Ovary (tissue), 3 donors: ENCODE measurements around the gene MRTFA.

Source experiments
- EP300 ChIP-seq: sonication (generic); formaldehyde crosslinking; IDR thresholded peaks from one replicate; pipeline ENCODE4 v1.6.1; 2017; ENCODE audit warnings: antibody characterized with exemption
- POLR2A ChIP-seq: fragments of 450-650 bp; IDR thresholded peaks from one replicate; pipeline ENCODE4 v1.6.1; 2017; ENCODE audit warnings: antibody characterized with exemption, mild to moderate bottlenecking, moderate library complexity
- TF ChIP-seq, protein P1 (sequence below), 3 donors: fragments of 450-650 bp in 2 of 3; fragments of 200-600 bp in 1 of 3; IDR thresholded peaks; one replicate each; pipeline versions ENCODE4 v1.5.1 to v1.8.0; 2016 to 2022; ENCODE audit warnings: antibody characterized with exemption in 3 of 3, mild to moderate bottlenecking in 1 of 3
- donor health status: DM: no; HTN: no; CAD: no.

- TF ChIP-seq, protein P1, sequence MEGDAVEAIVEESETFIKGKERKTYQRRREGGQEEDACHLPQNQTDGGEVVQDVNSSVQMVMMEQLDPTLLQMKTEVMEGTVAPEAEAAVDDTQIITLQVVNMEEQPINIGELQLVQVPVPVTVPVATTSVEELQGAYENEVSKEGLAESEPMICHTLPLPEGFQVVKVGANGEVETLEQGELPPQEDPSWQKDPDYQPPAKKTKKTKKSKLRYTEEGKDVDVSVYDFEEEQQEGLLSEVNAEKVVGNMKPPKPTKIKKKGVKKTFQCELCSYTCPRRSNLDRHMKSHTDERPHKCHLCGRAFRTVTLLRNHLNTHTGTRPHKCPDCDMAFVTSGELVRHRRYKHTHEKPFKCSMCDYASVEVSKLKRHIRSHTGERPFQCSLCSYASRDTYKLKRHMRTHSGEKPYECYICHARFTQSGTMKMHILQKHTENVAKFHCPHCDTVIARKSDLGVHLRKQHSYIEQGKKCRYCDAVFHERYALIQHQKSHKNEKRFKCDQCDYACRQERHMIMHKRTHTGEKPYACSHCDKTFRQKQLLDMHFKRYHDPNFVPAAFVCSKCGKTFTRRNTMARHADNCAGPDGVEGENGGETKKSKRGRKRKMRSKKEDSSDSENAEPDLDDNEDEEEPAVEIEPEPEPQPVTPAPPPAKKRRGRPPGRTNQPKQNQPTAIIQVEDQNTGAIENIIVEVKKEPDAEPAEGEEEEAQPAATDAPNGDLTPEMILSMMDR (IDR thresholded peaks at IDR 0.05), result no peak
- TF ChIP-seq POLR2A, result no peak
- TF ChIP-seq EP300, result no peak
Measured at GRCh38 chr22:40635043-40635939, 1.2 kb downstream of the MRTFA start.
